T-cell (primary cell): ENCODE data around the gene QSOX2. TPM values are rescaled to one million over a fixed set of nuclear protein-coding genes. Genes with fewer than 3 reads are reported as not detected.

Experiments
- ATAC-seq, 4 experiments: fragments of 200-7000 bp in 3 of 4; fragments of 150-1000 bp in 1 of 4; cut with Tn5 transposase; replicated peaks in 1 of 4; 1 replicate in 3 of 4; 2 replicates in 1 of 4; pipeline ENCODE4 v1.10.0; 2021; ENCODE audit warnings: moderate library complexity in 3 of 4, mild to moderate bottlenecking in 2 of 4, moderate number of reproducible peaks in 1 of 4
- CTCF ChIA-PET, 2 donors: fragments of 300-600 bp; sonication (Branson Sonifier 250); formaldehyde crosslinking; loops; one replicate each; lab custom pipeline; 2022; ENCODE audit warnings: antibody characterized with exemption in 2 of 2; lab: Charles Lee
- POLR2A ChIA-PET, 2 donors: fragments of 300-600 bp; sonication (Branson Sonifier 250); formaldehyde crosslinking; loops; one replicate each; lab custom pipeline; 2022; ENCODE audit warnings: antibody characterized with exemption in 2 of 2; lab: Charles Lee
- DNase-seq, 35 experiments: peaks; one replicate each; pipeline versions ENCODE4 v3.0.0 to v3.0.0-alpha.2; 2013 to 2023
- H3K27ac ChIP-seq: one replicate; pipeline ENCODE4 v1.5.1; 2013; ENCODE audit warnings: low read length
- H3K27me3 ChIP-seq, 2 experiments: replicated peaks in 1 of 2; 1 replicate in 1 of 2; 2 replicates in 1 of 2; pipeline versions ENCODE4 v1.6.1 to v1.7.0; 2013; ENCODE audit warnings: low read length in 1 of 2, mixed read lengths in 1 of 2; ENCODE audit not compliant: control insufficient read depth in 2 of 2, insufficient read depth in 2 of 2; ENCODE audit errors: extremely low read depth in 1 of 2
- H3K36me3 ChIP-seq, 2 donors: 1 replicate in 1 of 2; 2 replicates in 1 of 2; pipeline versions ENCODE4 v1.6.1 to v1.7.0; 2013; ENCODE audit warnings: low read length in 1 of 2; ENCODE audit not compliant: control insufficient read depth in 2 of 2, insufficient read depth in 1 of 2; ENCODE audit errors: extremely low read depth in 1 of 2
- H3K4me1 ChIP-seq, 2 experiments: 1 replicate in 1 of 2; 2 replicates in 1 of 2; pipeline versions ENCODE4 v1.6.1 to v1.7.0; 2013; ENCODE audit warnings: low read length in 2 of 2, mixed read lengths in 1 of 2; ENCODE audit not compliant: insufficient read depth in 2 of 2, control insufficient read depth in 1 of 2; ENCODE audit errors: extremely low read depth in 1 of 2
- H3K4me3 ChIP-seq, 2 donors: 1 replicate in 1 of 2; 2 replicates in 1 of 2; pipeline versions ENCODE4 v1.5.1 to v1.7.0; 2013; ENCODE audit warnings: mild to moderate bottlenecking in 2 of 2, low read length in 1 of 2, moderate library complexity in 1 of 2; ENCODE audit not compliant: control insufficient read depth in 1 of 2; ENCODE audit errors: extremely low read depth in 1 of 2
- H3K9me3 ChIP-seq: 2 replicates; pipeline ENCODE4 v1.7.0; 2013
- H3K27ac Mint-ChIP-seq, 2 donors: one replicate each; pipeline ENCODE4 v1.8.0; 2020 to 2021; ENCODE audit warnings: mild to moderate bottlenecking in 2 of 2, mixed read lengths in 2 of 2
- H3K27me3 Mint-ChIP-seq, 2 donors: one replicate each; pipeline ENCODE4 v1.8.0; 2021 to 2022; ENCODE audit warnings: mixed read lengths in 2 of 2
- H3K36me3 Mint-ChIP-seq: one replicate; pipeline ENCODE4 v1.8.0; 2021; ENCODE audit warnings: mixed read lengths
- H3K4me1 Mint-ChIP-seq, 3 donors: one replicate each; pipeline ENCODE4 v1.8.0; 2020 to 2022; ENCODE audit warnings: mixed read lengths in 3 of 3, mild to moderate bottlenecking in 1 of 3
- H3K4me3 Mint-ChIP-seq, 3 donors: one replicate each; pipeline ENCODE4 v1.8.0; 2020 to 2022; ENCODE audit warnings: mild to moderate bottlenecking in 3 of 3, mixed read lengths in 3 of 3, moderate library complexity in 3 of 3
- H3K9me3 Mint-ChIP-seq, 3 donors: one replicate each; pipeline ENCODE4 v1.8.0; 2020 to 2022; ENCODE audit warnings: mixed read lengths in 3 of 3
- WGBS: methylation state at CpG from one replicate; pipeline ENCODE4 v1.1.5; 2013; ENCODE audit warnings: missing lambda C conversion rate; ENCODE audit not compliant: insufficient coverage; 5-methylcytosine and 5-hydroxymethylcytosine counted together
- total RNA-seq, 35 experiments: library from RNA in 6 of 35; stranded (reverse) in 6 of 35; fragments of 120-200 nt in 1 of 35; gene quantifications; one replicate each; pipeline versions ENCODE4 v1.2.1 to v1.2.4 and lab custom pipeline; 2013 to 2026

Gene QSOX2
- total RNA-seq, 5 donors from 2014 or later (not counting 1 experiment from before 2014, with no cell fraction given), result 14.1 to 19.4 (median 17.0) TPM

DNA sequence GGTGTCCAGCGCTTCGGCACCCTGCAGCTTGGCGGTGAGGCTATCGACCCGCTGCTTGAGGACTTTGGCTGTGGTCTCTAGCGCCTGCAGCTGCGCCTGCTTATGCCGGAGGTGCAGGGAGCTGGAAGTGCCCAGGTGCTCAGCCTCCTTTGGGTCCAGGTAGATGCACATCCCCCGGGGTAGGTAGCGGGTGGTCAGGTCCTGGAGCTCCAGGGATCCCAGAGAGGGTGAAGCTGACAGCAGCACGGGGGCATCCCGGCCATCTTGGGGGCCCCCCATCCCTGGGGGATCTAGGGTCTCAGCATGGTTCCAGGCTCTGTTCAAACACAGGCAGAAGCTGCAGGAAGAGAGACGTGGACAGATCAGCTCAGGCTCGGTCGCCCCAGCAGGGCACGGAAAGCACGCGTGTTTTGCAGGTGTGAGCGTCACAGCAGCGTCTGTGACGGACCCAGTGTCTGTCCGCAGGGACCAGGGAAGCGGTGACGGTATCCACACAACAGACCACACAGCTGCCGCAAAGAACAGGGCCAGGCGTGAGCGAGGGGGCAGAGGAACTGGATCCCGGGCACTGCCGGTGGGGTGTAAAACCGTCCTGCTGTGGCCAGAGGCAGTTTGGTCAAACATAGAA, 40.9 kb upstream of the QSOX2 start:
- no peaks in the 10 kb centered on the region for H3K36me3 ChIP-seq
- Mint-ChIP-seq H3K36me3 (no peaks in the 10 kb centered on the region), H3K27ac (no peak overlapping the region), H3K4me3 (no peak overlapping the region), H3K27me3 (peaks cover 5 to 8% of the 10 kb centered on the region in 2 donors), H3K4me1 (peaks cover 2 to 8% (median 6%) of the 10 kb centered on the region in 3 donors), H3K9me3 (no peaks in the 10 kb centered on the region)
- POLR2A ChIA-PET, result no interaction called here
- 90% methylated on average over 30 of the region's 30 CpGs for WGBS
- H3K27me3 ChIP-seq, result peaks cover 0 to 49% of the 10 kb centered on the region in 2 experiments
- ATAC-seq, result no peak
- H3K9me3 ChIP-seq, result no peaks in the 10 kb centered on the region
- H3K4me1 ChIP-seq, result peaks cover 0 to 17% of the 10 kb centered on the region in 2 experiments
- CTCF ChIA-PET, result interaction anchor here in 1 of 2 donors (0.6 kb wide), 1 partner anchor 111 kb away, joined by 3 read pairs; no protein-coding TSS in a partner anchor
- H3K27ac ChIP-seq, result no peak overlapping the region
- H3K4me3 ChIP-seq, result no peak overlapping the region
- DNase-seq, result no peak

DNA sequence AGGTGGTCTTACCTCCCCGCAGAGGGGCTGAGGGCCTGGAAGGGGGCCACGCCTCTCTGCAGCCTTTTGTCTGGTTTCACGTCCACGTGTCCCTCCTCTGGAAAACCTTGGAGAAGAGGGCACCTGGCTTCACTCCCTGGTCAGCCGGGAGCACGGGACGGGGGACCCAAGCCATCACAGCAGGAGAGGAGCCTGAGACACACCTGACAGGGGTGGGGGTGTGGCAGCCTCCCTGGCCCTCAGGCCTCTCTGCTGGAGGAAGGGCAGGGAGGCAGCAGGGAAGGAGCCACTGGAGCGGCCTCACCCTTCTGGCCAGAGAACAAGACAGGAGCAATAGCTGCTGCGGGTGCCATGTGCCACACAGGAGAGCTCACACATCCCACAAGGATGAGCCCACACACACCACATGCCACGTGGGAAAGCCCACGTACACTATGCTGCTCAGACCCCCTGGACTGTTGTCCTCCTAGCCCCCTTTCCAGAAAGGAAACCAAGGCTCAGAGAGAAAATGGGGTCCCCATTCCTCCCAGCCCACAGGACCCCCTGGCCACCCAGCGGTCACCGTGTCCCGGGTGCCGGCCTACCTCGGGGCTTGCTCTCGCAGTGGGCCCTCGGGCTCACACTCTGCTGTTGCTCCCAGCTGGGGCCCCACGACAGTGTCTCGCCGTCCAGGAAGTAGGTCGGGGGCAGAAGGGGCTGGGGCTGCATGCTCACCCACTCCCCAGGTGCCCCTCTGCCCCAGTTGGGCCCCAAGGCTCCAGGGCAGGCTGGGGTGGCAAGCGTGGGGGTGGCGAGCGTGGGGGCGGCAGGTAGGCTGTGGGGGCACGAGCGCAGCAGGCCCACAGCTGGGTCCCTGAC, 40.1 kb upstream of the QSOX2 start:
- H3K27ac ChIP-seq, result no peak overlapping the region
- CTCF ChIA-PET, result no interaction called here
- Mint-ChIP-seq H3K27ac (no peak overlapping the region), H3K36me3 (no peaks in the 10 kb centered on the region), H3K27me3 (peaks cover 5 to 11% of the 10 kb centered on the region in 2 donors), H3K4me1 (peaks cover 2 to 8% (median 6%) of the 10 kb centered on the region in 3 donors), H3K9me3 (no peaks in the 10 kb centered on the region), H3K4me3 (no peak overlapping the region)
- peaks cover 0 to 17% of the 10 kb centered on the region in 2 experiments for H3K4me1 ChIP-seq
- no peak for DNase-seq
- POLR2A ChIA-PET, result interaction anchor here in 1 of 2 donors (0.6 kb wide), 1 partner anchor 971 kb away, joined by 3 read pairs; no protein-coding TSS in a partner anchor
- 62% methylated on average over 19 of the region's 28 CpGs for WGBS
- H3K27me3 ChIP-seq, result peaks cover 0 to 51% of the 10 kb centered on the region in 2 experiments
- no peaks in the 10 kb centered on the region for H3K9me3 ChIP-seq
- no peak for ATAC-seq
- no peaks in the 10 kb centered on the region for H3K36me3 ChIP-seq
- no peak overlapping the region for H3K4me3 ChIP-seq

DNA sequence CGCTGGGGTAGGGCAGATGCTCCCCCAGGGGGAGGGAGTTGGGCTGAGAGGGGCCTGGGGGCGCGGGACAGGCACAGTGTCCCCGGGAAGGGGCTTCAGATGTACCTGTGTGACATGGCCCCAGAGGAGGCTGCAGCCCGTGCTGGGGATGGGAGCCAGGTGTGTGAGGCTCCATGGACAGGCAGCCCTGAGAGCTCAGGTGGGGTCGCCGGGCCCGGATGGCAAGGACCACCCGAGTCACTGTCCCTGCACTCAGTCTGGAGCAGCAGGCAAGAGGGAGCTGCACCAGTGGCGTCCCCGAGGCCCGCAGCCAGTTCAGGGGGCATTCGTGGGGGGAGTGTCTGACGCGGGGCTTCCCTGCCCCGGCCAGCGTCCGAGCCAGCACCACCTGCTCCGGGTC, 39.3 kb upstream of the QSOX2 start:
- Histone ChIP-seq H3K4me1 (peaks cover 0 to 17% of the 10 kb centered on the region in 2 experiments), H3K4me3 (no peak overlapping the region), H3K27me3 (peaks cover 0 to 57% of the 10 kb centered on the region in 2 experiments), H3K9me3 (no peaks in the 10 kb centered on the region), H3K36me3 (no peaks in the 10 kb centered on the region), H3K27ac (no peak overlapping the region)
- 88% methylated on average over 16 of the region's 19 CpGs for WGBS
- peaks cover 2 to 8% (median 6%) of the 10 kb centered on the region in 3 donors for H3K4me1 Mint-ChIP-seq
- no peaks in the 10 kb centered on the region for H3K9me3 Mint-ChIP-seq
- peaks cover 5 to 11% of the 10 kb centered on the region in 2 donors for H3K27me3 Mint-ChIP-seq
- ChIA-PET POLR2A (interaction anchor here in 1 of 2 donors (0.6 kb wide), 1 partner anchor 972 kb away, joined by 3 read pairs; no protein-coding TSS in a partner anchor), CTCF (no interaction called here)
- ATAC-seq, result no peak
- no peak overlapping the region for H3K4me3 Mint-ChIP-seq
- DNase-seq, result no peak
- no peak overlapping the region for H3K27ac Mint-ChIP-seq
- no peaks in the 10 kb centered on the region for H3K36me3 Mint-ChIP-seq

DNA sequence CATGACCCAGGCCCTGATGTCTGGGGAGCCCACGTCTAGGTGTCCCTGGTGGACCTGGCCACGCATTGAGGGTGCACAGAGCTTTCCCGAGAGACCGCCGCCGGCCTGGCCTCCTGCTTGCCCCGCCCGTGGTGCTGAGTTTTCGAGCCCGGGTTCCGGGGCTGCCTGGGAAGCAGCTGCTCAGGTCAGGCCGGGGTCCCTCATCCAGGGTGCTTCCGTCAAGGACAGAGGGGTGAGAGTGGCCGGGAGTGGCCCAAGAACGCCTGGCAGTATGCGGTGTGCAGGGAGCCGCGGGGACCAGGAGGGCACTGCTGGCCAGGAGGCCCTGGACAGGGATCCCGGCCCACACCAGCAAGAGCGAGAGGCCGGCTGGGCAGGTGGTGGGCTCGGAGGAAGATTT, 38.7 kb upstream of the QSOX2 start:
- H3K27ac ChIP-seq, result no peak overlapping the region
- H3K27ac Mint-ChIP-seq, result no peak overlapping the region
- no peaks in the 10 kb centered on the region for H3K36me3 ChIP-seq
- H3K9me3 Mint-ChIP-seq, result no peaks in the 10 kb centered on the region
- H3K27me3 ChIP-seq, result peaks cover 0 to 61% of the 10 kb centered on the region in 2 experiments
- 89% methylated on average over 22 of the region's 22 CpGs for WGBS
- H3K4me3 ChIP-seq, result no peak overlapping the region
- no peak for DNase-seq
- H3K4me1 ChIP-seq, result peaks cover 0 to 17% of the 10 kb centered on the region in 2 experiments
- ChIA-PET POLR2A (interaction anchor here in 1 of 2 donors (0.5 kb wide), 1 partner anchor 19 kb away, joined by 5 read pairs; no protein-coding TSS in a partner anchor), CTCF (no interaction called here)
- H3K36me3 Mint-ChIP-seq, result no peaks in the 10 kb centered on the region
- peaks cover 5 to 11% of the 10 kb centered on the region in 2 donors for H3K27me3 Mint-ChIP-seq
- H3K9me3 ChIP-seq, result no peaks in the 10 kb centered on the region
- peaks cover 2 to 8% (median 6%) of the 10 kb centered on the region in 3 donors for H3K4me1 Mint-ChIP-seq
- H3K4me3 Mint-ChIP-seq, result no peak overlapping the region
- ATAC-seq, result no peak

DNA sequence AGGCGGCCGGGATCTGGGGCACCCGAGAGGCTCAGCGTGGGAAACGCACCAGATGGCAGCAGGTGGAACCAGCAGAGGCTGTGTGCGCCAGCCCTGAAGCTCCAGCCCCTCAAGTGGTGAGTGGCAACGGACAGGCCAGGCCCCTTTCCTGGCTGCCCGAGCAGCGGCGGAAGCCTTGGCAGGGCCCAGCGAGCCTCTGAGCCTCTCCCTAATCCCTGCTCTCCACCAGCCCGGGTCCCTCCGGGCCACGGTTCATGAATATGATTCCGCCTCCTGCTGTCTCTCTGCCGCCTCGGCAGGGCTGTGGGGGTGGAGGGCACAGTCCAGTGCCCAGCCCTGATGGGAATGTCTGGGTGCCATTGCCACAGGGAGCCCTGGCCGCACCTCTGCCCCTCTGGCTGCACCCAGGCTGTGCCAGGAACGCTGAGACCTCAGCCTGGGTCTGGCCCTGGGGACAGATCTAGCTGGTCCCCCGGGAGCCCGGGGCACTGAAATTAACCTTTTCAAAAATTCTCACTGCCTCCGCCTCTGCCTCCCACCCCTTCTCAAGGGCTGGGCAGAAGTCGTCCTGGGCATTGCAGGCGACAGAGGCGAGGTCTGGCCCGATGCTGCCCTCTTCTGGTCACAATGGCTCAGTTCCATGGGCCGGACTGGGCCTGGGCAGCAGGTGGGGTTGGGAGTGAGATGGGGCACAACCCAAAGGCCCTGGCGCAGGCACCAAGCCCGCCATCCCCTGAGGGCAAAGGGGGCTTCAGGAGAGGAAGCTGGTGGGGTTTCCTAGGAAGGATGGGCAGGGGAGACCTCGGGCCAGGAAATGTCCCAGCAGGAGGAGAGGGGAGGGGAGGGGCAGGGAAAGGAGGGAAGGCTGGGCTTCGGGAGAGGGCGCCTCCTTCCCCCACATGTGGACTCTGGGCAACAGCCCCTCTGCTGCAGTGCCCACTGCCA, 38.0 kb upstream of the QSOX2 start:
- ATAC-seq (peak; percentile 87 to 94 (median 92)), DNase-seq (peak; percentile 19 to 82 (median 59))
- no peak overlapping the region for H3K27ac ChIP-seq
- ChIA-PET CTCF (no interaction called here), POLR2A (interaction anchor here in 1 of 2 donors (0.5 kb wide), 1 partner anchor 19 kb away, joined by 5 read pairs; no protein-coding TSS in a partner anchor)
- H3K27ac Mint-ChIP-seq, result no peak overlapping the region
- H3K4me3 ChIP-seq, result no peak overlapping the region
- peaks cover 2 to 8% (median 6%) of the 10 kb centered on the region in 3 donors for H3K4me1 Mint-ChIP-seq
- no peaks in the 10 kb centered on the region for H3K36me3 ChIP-seq
- H3K27me3 ChIP-seq, result peaks cover 0 to 60% of the 10 kb centered on the region in 2 experiments
- no peaks in the 10 kb centered on the region for H3K36me3 Mint-ChIP-seq
- peaks cover 0 to 17% of the 10 kb centered on the region in 2 experiments for H3K4me1 ChIP-seq
- peaks cover 5 to 11% of the 10 kb centered on the region in 2 donors for H3K27me3 Mint-ChIP-seq
- no peaks in the 10 kb centered on the region for H3K9me3 ChIP-seq
- peak overlapping the region in 2 of 3 donors; percentile 35 to 52 for H3K4me3 Mint-ChIP-seq
- 33% methylated on average over 23 of the region's 32 CpGs for WGBS
- no peaks in the 10 kb centered on the region for H3K9me3 Mint-ChIP-seq
